HG02642 (cell line): ENCODE data around the gene ALDH7A1.

Source experiments
- ATAC-seq: cut with Tn5 transposase; IDR thresholded peaks from one replicate; pipeline ENCODE4 v1.9.1; 2021; ENCODE audit warnings: mild to moderate bottlenecking; ENCODE audit not compliant: unreplicated experiment, poor library complexity

The ALDH7A1 gene

DNA sequence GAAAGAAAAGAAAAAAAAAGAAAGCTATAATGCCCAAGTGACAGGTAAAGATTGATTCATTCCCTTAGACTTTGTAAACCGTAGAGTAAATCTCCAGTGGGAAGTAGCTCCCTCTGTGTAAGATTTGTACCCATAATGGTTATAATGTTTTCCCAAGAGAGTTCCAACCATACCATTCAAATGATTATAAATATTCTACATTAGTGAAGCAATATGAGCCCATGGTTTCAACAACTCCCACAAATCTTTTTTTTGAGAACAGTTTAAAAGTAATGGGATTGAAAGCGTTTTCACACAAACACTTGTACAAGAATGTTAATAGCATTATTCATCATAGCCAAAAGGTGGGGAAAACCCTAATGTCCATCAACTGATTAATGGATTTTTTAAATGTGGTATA, 113.8 kb downstream of the ALDH7A1 start:
- ATAC-seq = no peak
